Lung (tissue), 12 donors: Measurements from ENCODE around the gene RARRES2. TPM values are rescaled to one million over a fixed set of nuclear protein-coding genes. Genes with fewer than 3 reads are reported as not detected.

Experiments used
- ATAC-seq: fragments of 200-7000 bp; cut with Tn5 transposase; one replicate; pipeline ENCODE4 v1.9.1; 2020; ENCODE audit warnings: moderate number of reproducible peaks; ENCODE audit not compliant: insufficient read depth, low FRiP score
- DNase-seq, 3 donors: peaks; one replicate each; pipeline ENCODE4 v3.0.0-alpha.2; 2013 to 2017
- H3K27ac ChIP-seq, 2 donors: one replicate each; pipeline ENCODE4 v1.5.1; 2013; ENCODE audit warnings: mild to moderate bottlenecking in 2 of 2, moderate library complexity in 2 of 2, control low read depth in 1 of 2, inconsistent platforms in 1 of 2, low read depth in 1 of 2, low read length in 1 of 2
- H3K27me3 ChIP-seq, 3 donors: one replicate each; pipeline ENCODE4 v1.5.1; 2013; ENCODE audit warnings: low read length in 2 of 3; ENCODE audit not compliant: control insufficient read depth in 3 of 3, insufficient read depth in 3 of 3
- H3K36me3 ChIP-seq, 4 donors: one replicate each; pipeline ENCODE4 v1.5.1; 2013; ENCODE audit warnings: low read length in 4 of 4, mild to moderate bottlenecking in 1 of 4, moderate library complexity in 1 of 4; ENCODE audit not compliant: control insufficient read depth in 4 of 4, insufficient read depth in 4 of 4
- H3K4me1 ChIP-seq, 5 donors: one replicate each; pipeline ENCODE4 v1.5.1; 2013; ENCODE audit warnings: low read length in 5 of 5, mild to moderate bottlenecking in 2 of 5, moderate library complexity in 1 of 5; ENCODE audit not compliant: control insufficient read depth in 5 of 5, insufficient read depth in 5 of 5
- H3K4me3 ChIP-seq: one replicate; pipeline ENCODE4 v1.5.1; 2013; ENCODE audit warnings: mild to moderate bottlenecking, control low read depth, moderate library complexity
- H3K9ac ChIP-seq, 2 donors: one replicate each; pipeline ENCODE4 v1.5.1; 2013; ENCODE audit warnings: low read length in 2 of 2, control low read depth in 1 of 2; ENCODE audit not compliant: insufficient read depth in 1 of 2
- H3K9me3 ChIP-seq, 4 donors: one replicate each; pipeline ENCODE4 v1.5.1; 2013; ENCODE audit warnings: low read length in 3 of 4, mild to moderate bottlenecking in 1 of 4, moderate library complexity in 1 of 4; ENCODE audit not compliant: control insufficient read depth in 4 of 4, insufficient read depth in 3 of 4
- WGBS, 2 donors: extraction: QIAGEN DNeasy Blood & Tissue Kit; methylation state at CpG; one replicate each; pipeline ENCODE4 v1.1.7; 2013; 5-methylcytosine and 5-hydroxymethylcytosine counted together
- polyA plus RNA-seq, 2 donors: library from polyadenylated mRNA; stranded (reverse); fragments of 200-250 nt; gene quantifications; one replicate each; pipeline ENCODE4 v1.2.1, GENCODE V29; 2013
- total RNA-seq, 2 donors: library from RNA; depleted of rRNA in 1 of 2; stranded (reverse); fragments of >200 nt in 1 of 2; gene quantifications; one replicate each; pipeline ENCODE4 v1.2.1, GENCODE V29; 2014 to 2021
- TF ChIP-seq, protein P1 (sequence below): IDR thresholded peaks from 2 replicates; pipeline ENCODE4 v1.5.1; 2012; ENCODE audit warnings: mild to moderate bottlenecking; ENCODE audit errors: control extremely low read depth, extremely low read depth
- donor health status: control.
- donor health status: control.
- donor health status: Bipolar disorder and iron deficiency.
- donor health status: healthy.
- donor health status: DM: yes; HTN: yes; CAD: no.

RARRES2 gene
- total and polyA plus RNA-seq, 4 donors = 123 to 212 (median 163) TPM

GRCh38 chr7:150363370-150363769, 21.9 kb upstream of the RARRES2 start:
- no peak overlapping the region for H3K9ac ChIP-seq
- DNase-seq (no peak), ATAC-seq (no peak)
- peaks cover 0 to 6% (median 0%) of the 10 kb centered on the region in 5 donors for H3K4me1 ChIP-seq
- no peaks in the 10 kb centered on the region for H3K27me3 ChIP-seq
- WGBS, 2 donors = 67 to 83% methylated on average over 4 of the region's 4 CpGs
- H3K4me3 ChIP-seq = no peak overlapping the region
- no peaks in the 10 kb centered on the region for H3K36me3 ChIP-seq
- H3K27ac ChIP-seq = no peak overlapping the region
- H3K9me3 ChIP-seq = no peaks in the 10 kb centered on the region
- TF ChIP-seq, protein P1, sequence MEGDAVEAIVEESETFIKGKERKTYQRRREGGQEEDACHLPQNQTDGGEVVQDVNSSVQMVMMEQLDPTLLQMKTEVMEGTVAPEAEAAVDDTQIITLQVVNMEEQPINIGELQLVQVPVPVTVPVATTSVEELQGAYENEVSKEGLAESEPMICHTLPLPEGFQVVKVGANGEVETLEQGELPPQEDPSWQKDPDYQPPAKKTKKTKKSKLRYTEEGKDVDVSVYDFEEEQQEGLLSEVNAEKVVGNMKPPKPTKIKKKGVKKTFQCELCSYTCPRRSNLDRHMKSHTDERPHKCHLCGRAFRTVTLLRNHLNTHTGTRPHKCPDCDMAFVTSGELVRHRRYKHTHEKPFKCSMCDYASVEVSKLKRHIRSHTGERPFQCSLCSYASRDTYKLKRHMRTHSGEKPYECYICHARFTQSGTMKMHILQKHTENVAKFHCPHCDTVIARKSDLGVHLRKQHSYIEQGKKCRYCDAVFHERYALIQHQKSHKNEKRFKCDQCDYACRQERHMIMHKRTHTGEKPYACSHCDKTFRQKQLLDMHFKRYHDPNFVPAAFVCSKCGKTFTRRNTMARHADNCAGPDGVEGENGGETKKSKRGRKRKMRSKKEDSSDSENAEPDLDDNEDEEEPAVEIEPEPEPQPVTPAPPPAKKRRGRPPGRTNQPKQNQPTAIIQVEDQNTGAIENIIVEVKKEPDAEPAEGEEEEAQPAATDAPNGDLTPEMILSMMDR = no peak

DNA sequence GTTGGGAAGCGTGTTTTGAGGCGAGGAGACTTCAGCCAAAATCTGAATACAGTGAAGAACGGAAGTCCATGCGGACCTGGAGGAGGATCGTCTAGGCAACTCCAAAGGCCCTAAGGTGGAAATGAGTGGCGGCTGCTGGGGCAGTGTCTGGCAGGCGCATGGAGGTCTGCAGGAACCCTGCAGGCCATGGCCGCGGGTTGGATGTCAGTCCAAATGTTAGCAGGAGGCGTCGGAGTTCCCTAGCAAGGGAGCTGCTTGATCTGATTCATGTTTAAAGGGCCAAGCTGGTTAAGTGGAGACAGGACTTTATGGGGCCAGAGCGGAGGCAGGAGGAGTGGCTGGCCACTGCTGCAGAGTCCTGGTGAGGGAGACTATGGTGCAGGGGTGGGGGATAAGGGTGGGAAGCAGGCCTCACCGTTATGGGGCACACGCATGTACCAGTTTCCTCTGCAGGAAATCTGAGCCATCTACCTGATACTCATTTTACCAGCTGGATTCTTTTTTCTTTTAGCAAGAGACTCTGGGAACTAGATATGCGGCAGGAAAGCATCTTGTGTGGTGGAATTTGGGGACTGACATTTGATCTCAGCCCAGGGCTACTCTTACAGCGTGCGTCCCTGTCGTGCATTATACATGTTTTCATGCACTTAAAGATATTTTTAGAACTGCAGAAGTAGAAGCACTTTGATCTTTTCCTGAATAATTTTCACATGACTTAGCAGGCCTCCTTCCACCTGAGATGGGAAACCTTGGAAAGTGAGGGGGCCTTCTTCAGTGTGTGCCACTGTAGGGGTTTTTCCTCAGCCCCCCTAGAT, 20.6 kb upstream of the RARRES2 start:
- ATAC-seq (no peak), DNase-seq (no peak)
- H3K27ac ChIP-seq = no peak overlapping the region
- no peaks in the 10 kb centered on the region for H3K36me3 ChIP-seq
- no peak overlapping the region for H3K4me3 ChIP-seq
- WGBS, 2 donors = 76 to 77% methylated on average over 18 of the region's 18 CpGs
- no peaks in the 10 kb centered on the region for H3K4me1 ChIP-seq
- no peaks in the 10 kb centered on the region for H3K27me3 ChIP-seq
- H3K9ac ChIP-seq = no peak overlapping the region
- TF ChIP-seq, protein P1 = no peak
- H3K9me3 ChIP-seq = no peaks in the 10 kb centered on the region

GRCh38 chr7:150361402-150361801, 20.0 kb upstream of the RARRES2 start:
- no peak overlapping the region for H3K9ac ChIP-seq
- ATAC-seq = no peak
- no peak overlapping the region for H3K4me3 ChIP-seq
- no peaks in the 10 kb centered on the region for H3K9me3 ChIP-seq
- no peak for DNase-seq
- H3K27me3 ChIP-seq = no peaks in the 10 kb centered on the region
- TF ChIP-seq, protein P1 = no peak
- WGBS, 2 donors = 77 to 84% methylated on average over 7 of the region's 7 CpGs
- H3K4me1 ChIP-seq = no peaks in the 10 kb centered on the region
- no peak overlapping the region for H3K27ac ChIP-seq
- H3K36me3 ChIP-seq = no peaks in the 10 kb centered on the region
